ENCODE data around the gene B3GALT6.

Gene B3GALT6

GRCh38 chr1:1270813-1271212 lies 38.8 kb downstream of the B3GALT6 start:
- DNase-seq = no peak

- DNase-seq = no peak
Measured at GRCh38 chr1:1272341-1273208, 40.5 kb downstream of the B3GALT6 start.

- no peak for DNase-seq
Measured at GRCh38 chr1:1273209-1273511, 41.1 kb downstream of the B3GALT6 start.

DNA sequence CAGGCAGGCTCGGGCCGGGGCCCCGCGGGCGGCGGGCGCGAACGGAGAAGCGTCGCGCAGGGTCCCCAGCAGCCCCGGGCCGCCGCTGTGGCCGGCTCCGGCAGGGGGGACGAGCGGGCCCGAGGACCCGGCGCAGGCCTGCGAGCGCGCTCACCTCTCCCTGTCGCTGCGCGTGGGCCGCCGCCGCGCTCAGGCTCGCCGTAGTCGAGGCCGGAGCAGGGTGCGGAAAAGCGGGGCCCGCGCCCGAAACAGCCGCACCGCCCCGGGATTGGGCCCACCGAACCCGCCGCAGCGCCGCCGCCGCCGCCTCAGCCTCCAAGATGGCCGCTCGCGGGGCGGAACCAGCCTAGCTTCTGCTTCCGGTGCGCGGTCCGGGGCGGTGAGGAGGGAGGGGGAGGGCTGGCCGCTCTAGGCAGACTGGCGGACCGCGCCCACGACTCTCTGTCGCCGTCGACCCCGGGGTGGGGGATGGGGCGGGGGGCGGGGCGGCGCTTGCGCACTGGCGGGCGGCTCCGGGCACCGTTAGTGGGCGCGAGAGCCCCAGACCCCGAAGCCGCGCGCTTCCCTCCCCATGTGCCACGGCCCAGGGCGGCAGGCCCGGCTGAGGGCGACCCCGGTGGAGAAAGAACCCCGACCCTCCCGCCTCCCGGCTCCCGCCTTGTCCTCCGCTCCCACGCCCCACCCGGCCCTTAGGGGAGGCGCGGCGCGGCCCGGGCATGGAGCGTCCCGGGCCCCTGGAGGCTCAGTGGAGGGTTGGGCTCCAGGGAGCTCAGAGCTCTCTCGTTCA lies 41.7 kb downstream of the B3GALT6 start, which contains the start of gene UBE2J2:
Gene UBE2J2 (minus strand): TSS at position 343 of the 787 bp plus-strand sequence. CDS start 5,862 bp downstream, outside the sequence.
- peak; percentile 94 for DNase-seq

DNA sequence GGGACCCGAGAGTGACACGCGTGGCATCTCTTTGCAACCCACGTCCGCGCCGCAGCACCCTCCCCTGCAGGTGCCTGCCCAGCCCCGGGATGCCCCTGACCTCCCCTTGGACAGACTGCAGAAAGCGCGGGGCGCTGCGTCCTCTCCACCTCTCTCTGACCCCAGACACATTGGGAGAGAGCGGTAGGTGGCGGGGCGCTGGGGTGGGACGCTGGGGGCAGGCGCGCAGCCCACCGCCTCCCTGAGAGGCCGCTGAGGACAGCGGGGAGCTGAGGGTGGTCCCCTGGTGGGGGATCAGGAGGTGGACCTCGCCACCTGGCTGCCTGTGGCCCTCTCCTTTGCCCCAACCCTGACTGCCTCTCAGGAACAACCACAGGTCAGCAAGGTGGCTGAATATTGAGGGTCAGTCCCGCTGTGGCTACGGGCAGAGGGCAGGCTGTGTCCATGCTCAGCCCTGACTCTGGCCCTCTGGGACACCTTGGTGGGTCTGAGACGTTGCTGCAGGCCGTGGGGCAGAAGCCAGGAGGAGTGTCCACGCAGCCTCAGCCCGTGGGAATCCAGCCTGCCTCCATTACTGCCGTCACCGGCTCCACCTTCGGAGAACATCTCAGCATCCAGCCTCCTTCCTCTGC lies 42.4 kb downstream of the B3GALT6 start:
- no peak for DNase-seq

GRCh38 chr1:1274931-1275431 lies 42.9 kb downstream of the B3GALT6 start:
- DNase-seq = no peak

DNA sequence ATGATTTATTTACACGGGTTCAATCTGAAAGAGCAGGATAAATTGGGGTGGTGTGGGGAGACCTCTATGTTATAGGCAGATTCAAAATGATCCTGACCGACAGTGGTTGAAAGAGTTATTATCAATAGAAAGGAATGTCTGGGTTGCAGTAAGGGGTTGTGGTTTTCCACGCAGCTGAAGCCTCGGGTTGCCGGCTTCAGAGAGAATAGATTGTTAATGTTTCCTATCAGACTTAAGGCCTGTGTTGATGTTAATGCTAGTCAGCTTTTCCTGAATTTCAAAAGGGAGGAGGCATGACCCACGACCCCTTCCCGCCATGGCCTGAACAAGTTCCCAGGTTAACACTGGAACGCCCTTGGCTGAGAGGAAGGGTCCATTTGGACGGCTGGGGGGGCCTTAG lies 43.8 kb downstream of the B3GALT6 start:
- DNase-seq = no peak

DNA sequence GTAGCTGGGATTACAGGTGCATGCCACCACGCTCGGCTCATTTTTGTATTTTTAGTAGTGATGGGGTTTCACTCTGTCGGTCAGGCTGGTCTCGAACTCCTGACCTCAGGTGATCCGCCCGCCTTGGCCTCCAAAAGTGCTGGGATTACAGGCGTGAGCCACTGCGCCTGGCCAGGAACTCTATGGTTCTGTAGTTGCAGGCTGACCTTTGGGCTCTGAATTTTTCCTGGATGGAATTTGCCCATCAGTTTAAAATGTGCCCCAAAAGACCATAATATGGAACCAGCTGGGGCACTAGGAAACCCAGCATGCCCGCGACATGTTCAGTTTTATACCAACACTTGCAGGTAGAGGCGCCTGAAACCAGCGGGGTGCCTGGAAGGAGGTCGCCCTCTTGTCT lies 46.6 kb downstream of the B3GALT6 start:
- DNase-seq = no peak

DNA sequence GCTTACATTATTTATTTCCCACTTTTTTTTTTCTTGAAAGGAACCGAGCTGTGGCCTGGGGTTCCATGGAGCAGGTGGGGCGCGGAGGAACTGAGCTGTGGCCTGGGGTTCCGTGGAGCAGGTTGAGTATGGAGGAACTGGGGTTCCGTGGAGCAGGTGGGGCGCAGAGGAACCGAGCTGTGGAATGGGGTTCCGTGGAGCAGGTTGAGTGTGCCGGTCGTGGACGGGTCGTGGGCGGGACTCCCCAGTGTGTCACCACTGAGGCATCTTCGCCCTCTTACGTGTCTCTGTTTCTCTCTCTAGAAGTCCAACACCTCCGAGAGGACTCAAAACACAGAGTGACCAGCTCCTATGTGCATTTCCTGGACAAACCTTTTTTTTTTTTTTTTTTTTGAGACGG lies 47.0 kb downstream of the B3GALT6 start:
- no peak for DNase-seq

DNA sequence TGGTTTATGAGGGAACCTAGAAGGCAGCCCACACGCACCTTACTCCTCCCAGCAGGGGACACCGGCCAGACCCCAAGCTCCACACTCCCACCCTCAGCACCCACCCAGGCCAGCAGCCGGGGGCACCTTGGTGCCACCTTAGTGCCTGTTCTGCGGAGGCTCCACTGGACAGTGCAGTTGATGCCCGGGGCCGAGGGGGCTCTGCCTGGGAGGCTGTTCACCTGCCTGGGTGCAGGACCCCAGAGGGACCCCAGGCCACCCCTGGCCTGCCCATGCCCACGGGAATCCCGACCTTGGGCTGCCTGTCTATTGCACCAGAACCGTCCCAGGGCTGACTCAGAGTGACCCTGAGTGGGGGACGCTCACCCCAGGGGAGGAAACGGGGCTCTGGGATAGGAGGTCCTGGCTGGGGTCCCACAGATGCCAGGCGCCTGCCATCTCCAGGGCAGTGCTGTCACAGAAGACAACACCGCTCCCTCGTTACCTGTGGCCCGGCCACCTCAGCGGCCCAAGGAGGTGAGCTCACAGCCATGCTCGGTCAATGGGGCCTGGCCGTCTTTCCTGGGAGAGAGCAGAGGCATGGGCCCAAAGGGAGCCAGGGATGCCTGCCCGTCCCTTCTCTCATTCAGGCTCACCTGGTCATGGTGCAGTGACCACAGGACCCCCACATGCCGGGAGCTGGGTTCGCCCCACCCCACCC lies 48.9 kb downstream of the B3GALT6 start:
- no peak for DNase-seq

DNA sequence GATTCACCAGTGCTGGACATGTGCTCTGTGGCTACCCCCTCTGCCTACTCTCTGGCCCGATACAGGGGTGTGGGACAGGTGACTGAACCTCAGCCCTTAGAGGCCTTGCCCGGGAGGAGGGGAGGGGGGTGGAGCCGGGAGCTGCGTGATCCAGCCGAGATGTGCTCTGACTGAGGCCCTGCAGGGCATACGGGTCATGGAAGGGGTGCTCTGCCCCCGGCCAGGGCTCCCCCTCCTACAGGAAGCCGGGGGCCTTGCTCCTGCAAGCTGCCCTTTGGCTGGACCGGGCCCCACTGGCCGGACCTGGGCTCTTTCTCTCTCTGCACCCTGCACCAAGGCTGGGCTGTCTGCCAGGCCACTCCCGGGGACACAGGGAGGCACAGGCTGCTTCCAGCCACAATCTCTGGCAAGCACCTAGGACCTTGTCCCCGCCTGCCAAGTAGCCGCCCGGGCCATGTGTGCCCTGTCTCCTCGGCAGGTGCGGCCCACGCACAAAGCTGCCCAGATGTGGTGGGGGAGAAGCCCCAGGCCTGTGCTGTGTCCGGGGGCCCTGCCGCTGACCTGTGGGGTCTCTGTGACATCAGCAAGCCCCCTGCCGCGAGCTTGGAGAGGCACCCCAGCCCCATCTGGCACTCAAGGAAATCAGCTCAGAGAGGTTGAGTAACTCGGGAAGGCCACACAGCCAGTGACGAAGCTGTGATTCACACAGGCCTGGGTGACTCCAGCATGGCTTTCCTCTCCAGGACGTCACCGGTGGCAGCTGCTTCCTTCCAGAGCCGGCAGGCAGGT lies 49.7 kb downstream of the B3GALT6 start:
- DNase-seq = no peak

- DNase-seq = no peak
Measured at GRCh38 chr1:1282998-1283397, 51.0 kb downstream of the B3GALT6 start.

- no peak for DNase-seq
Measured at GRCh38 chr1:1283821-1284220, 51.8 kb downstream of the B3GALT6 start.
